Measurements from ENCODE around the gene PMEL.

The PMEL gene

GRCh38 chr12:55931317-55931779, 34.5 kb downstream of the PMEL start:
- no peak for TF ChIP-seq CTCF (IDR thresholded peaks at IDR 0.05; ENCODE audit: low read depth, low read length)
- peak overlapping the region; percentile 89 for H3K4me3 ChIP-seq (ENCODE audit: low read depth, low read length)

- TF ChIP-seq CTCF (IDR thresholded peaks at IDR 0.05; ENCODE audit: low read depth, low read length), result peak; percentile 46; the same call in 1 of the 2 replicates
These were observed 35.0 kb downstream of the PMEL start, which contains the start of gene DGKA for GRCh38 chr12:55930771-55931316. Gene DGKA, plus strand, starts transcription at chr12:55931162. Its CDS starts 5,342 bp downstream, at chr12:55936504.

GRCh38 chr12:55929306-55929791, 36.5 kb downstream of the PMEL start:
- no peak for TF ChIP-seq CTCF (IDR thresholded peaks at IDR 0.05; ENCODE audit: low read depth, low read length)
- no peak overlapping the region for H3K4me3 ChIP-seq (ENCODE audit: low read depth, low read length)

More at GRCh38 chr12:55930771-55931316, 35.0 kb downstream of the PMEL start, which contains the start of gene DGKA:
- H3K4me3 ChIP-seq (ENCODE audit: low read depth, low read length), result peak within 1 kb of the TSS; percentile 89

GRCh38 chr12:55927588-55928502, 38.0 kb downstream of the PMEL start, which contains the start of gene PYM1:
Gene PYM1, minus strand, starts transcription at chr12:55927894. Its CDS starts 133 bp downstream, at chr12:55927761.
- peak within 1 kb of the TSS; percentile 89 for H3K4me3 ChIP-seq (ENCODE audit: low read depth, low read length)
- TF ChIP-seq CTCF (IDR thresholded peaks at IDR 0.05; ENCODE audit: low read depth, low read length), result no peak

GRCh38 chr12:55926738-55927587, 38.9 kb downstream of the PMEL start:
- H3K4me3 ChIP-seq (ENCODE audit: low read depth, low read length), result peak overlapping the region; percentile 89
- TF ChIP-seq CTCF (IDR thresholded peaks at IDR 0.05; ENCODE audit: low read depth, low read length), result peak; percentile 78

GRCh38 chr12:55925870-55926737, 39.7 kb downstream of the PMEL start:
- H3K4me3 ChIP-seq (ENCODE audit: low read depth, low read length), result peak overlapping the region; percentile 89
- no peak for TF ChIP-seq CTCF (IDR thresholded peaks at IDR 0.05; ENCODE audit: low read depth, low read length)

Data from WI38 (cell line).